HAP-1 (cell line): Measurements from ENCODE around the gene DCANP1.

Experiments
- DNase-seq, 2 experiments: peaks; one replicate each; pipeline ENCODE4 v3.0.0-alpha.2; 2016 to 2020; ENCODE audit warnings: low spot score in 2 of 2
- H3K27me3 ChIP-seq: fragments of 250-450 bp; sonication (Bioruptor Pico); 2 replicates; pipeline ENCODE4 v1.5.1; 2020; ENCODE audit warnings: low read depth, mild to moderate bottlenecking, moderate library complexity
- H3K36me3 ChIP-seq: fragments of 250-450 bp; sonication (Bioruptor Pico); replicated peaks from 2 replicates; pipeline ENCODE4 v1.5.1; 2020; ENCODE audit warnings: mild to moderate bottlenecking
- H3K4me1 ChIP-seq: fragments of 250-450 bp; sonication (Bioruptor Pico); 2 replicates; pipeline ENCODE4 v1.5.1; 2020; ENCODE audit warnings: mild to moderate bottlenecking
- H3K4me3 ChIP-seq: fragments of 250-450 bp; sonication (Bioruptor Pico); 2 replicates; pipeline ENCODE4 v1.5.1; 2020; ENCODE audit warnings: mild to moderate bottlenecking, moderate library complexity
- H3K9me3 ChIP-seq: fragments of 250-450 bp; sonication (Bioruptor Pico); 2 replicates; pipeline ENCODE4 v1.5.1; 2020; ENCODE audit warnings: mild to moderate bottlenecking, moderate library complexity
- in situ Hi-C: fragments of 300-500 bp; cut with MboI; formaldehyde crosslinking; loops from 3 replicates; pipeline ENCODE4 v1.14.3; 2020; ENCODE audit warnings: low sequenced_read_pairs, inconsistent platforms, mixed read lengths

Gene DCANP1

GRCh38 chr5:135395866-135396265 lies 51.3 kb downstream of the DCANP1 start:
- Histone ChIP-seq H3K4me3 (no peak overlapping the region), H3K36me3 (peaks cover 6% of the 10 kb centered on the region; the same call in 1 of the 2 replicates), H3K4me1 (peaks cover 15% of the 10 kb centered on the region), H3K9me3 (no peaks in the 10 kb centered on the region), H3K27me3 (no peaks in the 10 kb centered on the region)
- DNase-seq = no peak
- in situ Hi-C loops = no loop called here

DNA sequence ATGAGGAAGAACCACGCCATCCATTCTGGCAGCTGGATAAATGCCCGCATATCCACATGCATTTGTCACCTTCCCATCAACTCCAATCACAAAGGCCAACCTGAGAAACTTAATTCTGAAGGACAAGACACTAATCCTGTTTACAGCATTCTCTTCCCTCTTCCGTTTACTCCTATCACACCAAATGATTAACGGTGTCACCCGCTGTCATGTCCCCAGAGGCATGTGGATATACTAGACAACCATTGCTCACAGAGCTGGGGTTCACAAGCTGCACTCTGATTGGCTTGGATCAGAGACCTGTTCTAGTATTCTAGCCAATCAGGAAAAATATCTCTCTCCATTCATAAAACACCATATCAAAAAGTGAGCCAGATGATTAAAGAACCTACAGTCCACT lies 51.7 kb downstream of the DCANP1 start:
- H3K4me3 ChIP-seq = no peak overlapping the region
- in situ Hi-C loops = no loop called here
- H3K4me1 ChIP-seq = peaks cover 15% of the 10 kb centered on the region
- H3K27me3 ChIP-seq = no peaks in the 10 kb centered on the region
- no peak for DNase-seq
- peaks cover 6% of the 10 kb centered on the region; the same call in 1 of the 2 replicates for H3K36me3 ChIP-seq
- no peaks in the 10 kb centered on the region for H3K9me3 ChIP-seq
